Parathyroid adenoma (tissue), 2 donors: ENCODE data around the gene KDM3B.
"Not testable (repeated sequence)": the region's sequence is repeated elsewhere in the genome, so short reads cannot be mapped to it uniquely, and the experiment has no call there.

Experiments
- H2AFZ ChIP-seq: fragments of 300-600 bp; sonication (generic); one replicate; pipeline ENCODE4 v1.7.0; 2017; ENCODE audit warnings: antibody characterized with exemption, mild to moderate bottlenecking
- H3K27ac ChIP-seq: fragments of 300-600 bp; sonication (generic); one replicate; pipeline ENCODE4 v1.7.0; 2017
- H3K27me3 ChIP-seq: fragments of 300-600 bp; sonication (generic); one replicate; pipeline ENCODE4 v1.7.0; 2017; ENCODE audit warnings: low read length; ENCODE audit not compliant: control insufficient read depth, insufficient read depth
- H3K36me3 ChIP-seq: fragments of 300-600 bp; sonication (generic); one replicate; pipeline ENCODE4 v1.7.0; 2017; ENCODE audit warnings: low read length; ENCODE audit not compliant: control insufficient read depth, insufficient read depth
- H3K4me1 ChIP-seq: fragments of 300-600 bp; sonication (generic); one replicate; pipeline ENCODE4 v1.7.0; 2017; ENCODE audit warnings: control low read depth
- H3K4me2 ChIP-seq: fragments of 300-600 bp; sonication (generic); one replicate; pipeline ENCODE4 v1.7.0; 2017; ENCODE audit warnings: low read length
- H3K4me3 ChIP-seq: fragments of 300-600 bp; sonication (generic); one replicate; pipeline ENCODE4 v1.7.0; 2017; ENCODE audit warnings: low read depth, low read length
- H3K79me2 ChIP-seq: fragments of 300-600 bp; sonication (generic); one replicate; pipeline ENCODE4 v1.7.0; 2017; ENCODE audit warnings: control low read depth
- H3K9ac ChIP-seq: fragments of 300-600 bp; sonication (generic); one replicate; pipeline ENCODE4 v1.7.0; 2017; ENCODE audit warnings: mild to moderate bottlenecking
- H3K9me3 ChIP-seq: fragments of 300-600 bp; sonication (generic); one replicate; pipeline ENCODE4 v1.7.0; 2017; ENCODE audit warnings: low read length; ENCODE audit not compliant: control insufficient read depth
- TF ChIP-seq, protein P1 (sequence below): fragments of 300-600 bp; sonication (generic); IDR thresholded peaks from one replicate; pipeline ENCODE4 v1.7.0; 2017; ENCODE audit warnings: antibody characterized with exemption, mild to moderate bottlenecking
- donor health status: primary hyperparathyroidism.

Gene KDM3B

GRCh38 chr5:138382347-138382746 is 29.9 kb downstream of the KDM3B start:
- Histone ChIP-seq H3K4me2 (no peak overlapping the region), H3K36me3 (no peaks in the 10 kb centered on the region), H3K4me3 (no peak overlapping the region), H2AFZ (no peak overlapping the region), H3K4me1 (no peaks in the 10 kb centered on the region), H3K27me3 (no peaks in the 10 kb centered on the region), H3K27ac (no peak overlapping the region), H3K79me2 (no peaks in the 10 kb centered on the region), H3K9me3 (no peaks in the 10 kb centered on the region), H3K9ac (no peak overlapping the region)
- TF ChIP-seq, protein P1, sequence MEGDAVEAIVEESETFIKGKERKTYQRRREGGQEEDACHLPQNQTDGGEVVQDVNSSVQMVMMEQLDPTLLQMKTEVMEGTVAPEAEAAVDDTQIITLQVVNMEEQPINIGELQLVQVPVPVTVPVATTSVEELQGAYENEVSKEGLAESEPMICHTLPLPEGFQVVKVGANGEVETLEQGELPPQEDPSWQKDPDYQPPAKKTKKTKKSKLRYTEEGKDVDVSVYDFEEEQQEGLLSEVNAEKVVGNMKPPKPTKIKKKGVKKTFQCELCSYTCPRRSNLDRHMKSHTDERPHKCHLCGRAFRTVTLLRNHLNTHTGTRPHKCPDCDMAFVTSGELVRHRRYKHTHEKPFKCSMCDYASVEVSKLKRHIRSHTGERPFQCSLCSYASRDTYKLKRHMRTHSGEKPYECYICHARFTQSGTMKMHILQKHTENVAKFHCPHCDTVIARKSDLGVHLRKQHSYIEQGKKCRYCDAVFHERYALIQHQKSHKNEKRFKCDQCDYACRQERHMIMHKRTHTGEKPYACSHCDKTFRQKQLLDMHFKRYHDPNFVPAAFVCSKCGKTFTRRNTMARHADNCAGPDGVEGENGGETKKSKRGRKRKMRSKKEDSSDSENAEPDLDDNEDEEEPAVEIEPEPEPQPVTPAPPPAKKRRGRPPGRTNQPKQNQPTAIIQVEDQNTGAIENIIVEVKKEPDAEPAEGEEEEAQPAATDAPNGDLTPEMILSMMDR: no peak

DNA sequence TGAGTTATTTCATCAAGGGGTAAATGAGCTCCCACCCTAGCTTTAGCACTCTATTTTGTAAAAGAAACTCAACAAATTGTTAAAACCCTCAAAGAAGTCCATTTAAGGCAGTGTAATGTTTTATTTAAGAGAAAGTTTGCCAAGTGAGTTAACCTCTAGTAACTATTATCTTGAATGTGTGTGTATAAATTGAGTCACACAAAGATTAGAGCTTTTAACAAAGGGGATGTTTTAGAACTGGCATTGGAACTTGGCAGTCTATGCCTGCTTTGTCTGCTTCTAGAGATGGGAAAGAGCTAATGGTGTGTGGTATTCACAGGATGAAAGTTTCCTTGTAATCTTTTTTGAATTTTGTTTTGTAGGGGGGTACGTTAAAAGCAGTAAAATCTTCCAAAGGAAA is 33.2 kb downstream of the KDM3B start:
- Histone ChIP-seq H3K36me3 (no peaks in the 10 kb centered on the region), H2AFZ (no peak overlapping the region), H3K4me1 (peaks cover 17% of the 10 kb centered on the region), H3K4me2 (no peak overlapping the region), H3K27ac (no peak overlapping the region), H3K9me3 (no peaks in the 10 kb centered on the region), H3K27me3 (no peaks in the 10 kb centered on the region), H3K4me3 (no peak overlapping the region), H3K9ac (no peak overlapping the region), H3K79me2 (no peaks in the 10 kb centered on the region)
- TF ChIP-seq, protein P1: no peak

DNA sequence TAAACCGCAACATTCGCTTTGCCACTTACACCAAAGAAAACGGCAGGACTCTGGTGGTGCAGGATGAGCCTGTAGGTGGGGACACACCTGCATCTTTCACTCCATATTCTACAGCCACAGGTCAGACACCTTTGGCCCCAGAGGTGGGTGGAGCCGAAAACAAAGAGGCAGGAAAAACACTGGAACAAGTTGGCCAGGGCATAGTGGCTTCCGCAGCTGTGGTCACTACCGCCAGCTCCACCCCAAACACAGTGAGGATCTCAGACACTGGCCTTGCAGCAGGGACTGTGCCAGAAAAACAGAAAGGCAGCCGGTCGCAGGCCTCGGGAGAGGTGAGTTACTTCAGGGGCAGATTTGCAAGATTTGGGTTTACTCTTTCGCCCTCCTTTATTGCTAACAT is 33.8 kb downstream of the KDM3B start:
- peak overlapping the region; percentile 15 for H3K27ac ChIP-seq

DNA sequence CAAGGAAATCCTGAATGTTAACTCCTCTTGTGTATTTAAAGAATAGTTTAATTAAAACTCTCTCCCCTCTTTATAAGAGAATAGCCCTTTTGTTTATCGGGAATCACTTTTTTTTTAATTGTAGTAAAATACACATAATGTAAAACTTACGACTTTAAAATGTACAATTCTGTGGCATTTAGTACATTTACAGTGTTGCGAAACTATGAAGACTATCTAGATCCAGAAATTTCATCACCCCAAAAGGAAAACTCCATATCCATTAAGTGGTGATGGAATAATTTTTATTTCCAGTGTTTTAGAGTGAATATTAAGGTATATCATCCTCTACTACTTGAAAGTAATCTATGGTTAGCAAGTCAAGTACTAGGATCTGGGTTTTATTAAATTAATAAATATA is 36.8 kb downstream of the KDM3B start:
- no peaks in the 10 kb centered on the region for H3K9me3 ChIP-seq
- no peaks in the 10 kb centered on the region for H3K27me3 ChIP-seq
- H3K4me2 ChIP-seq: peak overlapping the region; percentile 16
- no peak overlapping the region for H2AFZ ChIP-seq
- H3K9ac ChIP-seq: no peak overlapping the region
- peak overlapping the region; percentile 80 for H3K27ac ChIP-seq
- H3K4me1 ChIP-seq: peaks cover 17% of the 10 kb centered on the region
- H3K79me2 ChIP-seq: no peaks in the 10 kb centered on the region
- H3K36me3 ChIP-seq: no peaks in the 10 kb centered on the region
- peak overlapping the region; percentile 20 for H3K4me3 ChIP-seq
- TF ChIP-seq, protein P1: no peak

More for the DNA sequence above, 33.8 kb downstream of the KDM3B start:
- H3K9me3 ChIP-seq: no peaks in the 10 kb centered on the region
- no peak overlapping the region for H3K4me2 ChIP-seq
- no peaks in the 10 kb centered on the region for H3K27me3 ChIP-seq
- H3K4me3 ChIP-seq: no peak overlapping the region
- no peaks in the 10 kb centered on the region for H3K79me2 ChIP-seq
- no peaks in the 10 kb centered on the region for H3K36me3 ChIP-seq
- peaks cover 17% of the 10 kb centered on the region for H3K4me1 ChIP-seq
- no peak overlapping the region for H2AFZ ChIP-seq
- no peak overlapping the region for H3K9ac ChIP-seq
- TF ChIP-seq, protein P1: no peak

DNA sequence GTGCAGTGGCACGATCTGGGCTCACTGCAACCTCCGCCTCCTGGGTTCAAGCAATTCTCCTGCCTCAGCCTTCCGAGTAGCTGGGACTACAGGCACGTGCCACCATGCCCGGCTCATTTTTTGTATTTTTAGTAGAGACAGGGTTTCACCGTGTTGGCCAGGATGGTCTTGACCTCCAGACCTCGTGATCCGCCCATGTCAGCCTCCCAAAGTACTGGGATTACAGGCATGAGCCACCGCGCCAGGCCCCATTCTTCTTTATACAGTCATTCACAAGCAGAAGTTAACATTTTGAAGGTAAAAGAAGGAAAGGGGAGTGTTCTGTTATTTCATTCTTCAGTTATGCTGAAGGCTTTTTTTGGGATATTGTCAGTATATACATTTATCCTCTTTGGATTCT is 37.4 kb downstream of the KDM3B start:
- H3K4me3 ChIP-seq, H3K4me2 ChIP-seq, H3K27me3 ChIP-seq, H3K9ac ChIP-seq, H3K9me3 ChIP-seq, H2AFZ ChIP-seq, H3K36me3 ChIP-seq, H3K79me2 ChIP-seq: not testable (repeated sequence)
- Histone ChIP-seq H3K27ac (peak overlapping the region; percentile 80), H3K4me1 (peaks cover 17% of the 10 kb centered on the region)
